Natural killer cell (primary cell): Measurements from ENCODE around the gene UBA3. TPM values are rescaled to one million over a fixed set of nuclear protein-coding genes. Genes with fewer than 3 reads are reported as not detected.

Source experiments
- ATAC-seq, 3 donors: fragments of 150-1000 bp in 2 of 3; fragments of 200-7000 bp in 1 of 3; cut with Tn5 transposase; 1 replicate in 1 of 3; 2 replicates in 2 of 3; pipeline ENCODE4 v1.10.0; 2021; ENCODE audit warnings: mild to moderate bottlenecking in 2 of 3, moderate library complexity in 2 of 3
- DNase-seq, 2 donors: peaks; one replicate each; pipeline versions ENCODE4 v3.0.0 to v3.0.0-alpha.2; 2013 to 2021; ENCODE audit warnings: mixed read lengths in 1 of 2
- H3K27ac ChIP-seq: one replicate; pipeline ENCODE4 v1.5.1; 2013; ENCODE audit warnings: mild to moderate bottlenecking, low read length
- H3K27me3 ChIP-seq: one replicate; pipeline ENCODE4 v1.6.1; 2013; ENCODE audit warnings: low read length; ENCODE audit not compliant: control insufficient read depth, insufficient read depth
- H3K36me3 ChIP-seq: one replicate; pipeline ENCODE4 v1.6.1; 2013; ENCODE audit warnings: low read length; ENCODE audit not compliant: control insufficient read depth, insufficient read depth
- H3K4me1 ChIP-seq: one replicate; pipeline ENCODE4 v1.6.1; 2013; ENCODE audit warnings: low read length; ENCODE audit not compliant: control insufficient read depth, insufficient read depth
- H3K4me3 ChIP-seq: one replicate; pipeline ENCODE4 v1.5.1; 2013; ENCODE audit warnings: low read length
- H3K9me3 ChIP-seq: one replicate; pipeline ENCODE4 v1.6.1; 2013; ENCODE audit warnings: low read length; ENCODE audit not compliant: control insufficient read depth, insufficient read depth
- H3K27ac Mint-ChIP-seq, 2 donors: one replicate each; pipeline ENCODE4 v1.8.0; 2022; ENCODE audit warnings: mild to moderate bottlenecking in 2 of 2, mixed read lengths in 2 of 2, moderate library complexity in 1 of 2
- H3K27me3 Mint-ChIP-seq, 2 donors: one replicate each; pipeline ENCODE4 v1.8.0; 2022; ENCODE audit warnings: low read depth in 2 of 2, mixed read lengths in 2 of 2
- H3K36me3 Mint-ChIP-seq: one replicate; pipeline ENCODE4 v1.8.0; 2022; ENCODE audit warnings: mixed read lengths
- H3K4me1 Mint-ChIP-seq, 2 donors: one replicate each; pipeline ENCODE4 v1.8.0; 2022; ENCODE audit warnings: mixed read lengths in 2 of 2
- H3K4me3 Mint-ChIP-seq: one replicate; pipeline ENCODE4 v1.8.0; 2022; ENCODE audit warnings: mild to moderate bottlenecking, moderate library complexity, mixed read lengths
- H3K9me3 Mint-ChIP-seq, 2 donors: one replicate each; pipeline ENCODE4 v1.8.0; 2022; ENCODE audit warnings: mixed read lengths in 2 of 2
- WGBS: methylation state at CpG from one replicate; pipeline ENCODE4 v1.1.7; 2013; ENCODE audit warnings: missing lambda C conversion rate; ENCODE audit not compliant: insufficient coverage; 5-methylcytosine and 5-hydroxymethylcytosine counted together
- intact Hi-C: fragments of 100-400 bp; cut with micrococcal nuclease; formaldehyde crosslinking; loops from one replicate; pipeline ENCODE4 v1.14.2; 2022
- total RNA-seq, 4 donors: library from RNA; stranded (reverse); fragments of 120-200 nt in 1 of 4; gene quantifications; one replicate each; pipeline versions ENCODE4 v1.2.3 to v1.2.4, GENCODE V29; 2013 to 2022
- TF ChIP-seq, protein P1 (sequence below): fragments of 200-600 bp; IDR thresholded peaks from one replicate; pipeline ENCODE4 v1.8.0; 2022; ENCODE audit warnings: antibody characterized with exemption

Gene UBA3
- total RNA-seq, 3 donors from 2014 or later (not counting 1 experiment from before 2014, with no cell fraction given), result 72.0 to 87.7 (median 72.8) TPM

DNA sequence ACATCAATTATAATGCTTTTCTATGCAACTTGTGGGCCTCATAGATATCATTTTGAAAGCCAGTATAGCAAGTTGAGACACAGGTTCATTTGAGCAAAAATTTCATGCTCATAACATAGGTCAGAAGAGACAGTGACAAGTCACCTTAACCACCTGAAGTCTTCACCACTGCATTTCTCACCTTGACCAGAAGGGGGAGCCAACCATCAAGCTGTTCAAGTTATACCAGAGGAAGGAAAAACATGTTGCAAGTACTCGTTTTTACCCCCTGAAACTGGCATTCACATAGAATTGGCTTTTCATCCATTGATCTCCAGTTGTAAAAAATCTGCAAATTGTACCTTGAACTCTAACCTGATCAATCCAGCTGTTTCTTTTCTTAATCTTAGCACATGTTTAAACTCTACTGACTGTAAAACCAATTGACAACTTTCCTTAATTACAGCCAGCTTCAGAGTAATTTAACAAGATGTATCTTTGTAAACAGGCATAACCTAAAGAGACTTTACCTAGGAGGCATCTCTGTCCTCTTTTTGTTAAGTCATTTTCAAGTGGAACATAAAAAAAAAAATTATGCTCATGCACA lies 40.8 kb upstream of the UBA3 start:
- DNase-seq (peak; percentile 58 to 92), ATAC-seq (peak; percentile 84 to 88 (median 87))
- WGBS, result 0% methylated on average over 1 of the region's 1 CpG
- Mint-ChIP-seq H3K27ac (no peak overlapping the region), H3K4me1 (peaks cover 0 to 5% of the 10 kb centered on the region in 2 donors), H3K4me3 (no peak overlapping the region), H3K27me3 (peaks cover 0 to 3% of the 10 kb centered on the region in 2 donors), H3K36me3 (no peaks in the 10 kb centered on the region), H3K9me3 (no peaks in the 10 kb centered on the region)
- Histone ChIP-seq H3K9me3 (no peaks in the 10 kb centered on the region), H3K27me3 (no peaks in the 10 kb centered on the region), H3K4me1 (no peaks in the 10 kb centered on the region), H3K36me3 (no peaks in the 10 kb centered on the region), H3K4me3 (no peak overlapping the region), H3K27ac (no peak overlapping the region)
- TF ChIP-seq, protein P1, sequence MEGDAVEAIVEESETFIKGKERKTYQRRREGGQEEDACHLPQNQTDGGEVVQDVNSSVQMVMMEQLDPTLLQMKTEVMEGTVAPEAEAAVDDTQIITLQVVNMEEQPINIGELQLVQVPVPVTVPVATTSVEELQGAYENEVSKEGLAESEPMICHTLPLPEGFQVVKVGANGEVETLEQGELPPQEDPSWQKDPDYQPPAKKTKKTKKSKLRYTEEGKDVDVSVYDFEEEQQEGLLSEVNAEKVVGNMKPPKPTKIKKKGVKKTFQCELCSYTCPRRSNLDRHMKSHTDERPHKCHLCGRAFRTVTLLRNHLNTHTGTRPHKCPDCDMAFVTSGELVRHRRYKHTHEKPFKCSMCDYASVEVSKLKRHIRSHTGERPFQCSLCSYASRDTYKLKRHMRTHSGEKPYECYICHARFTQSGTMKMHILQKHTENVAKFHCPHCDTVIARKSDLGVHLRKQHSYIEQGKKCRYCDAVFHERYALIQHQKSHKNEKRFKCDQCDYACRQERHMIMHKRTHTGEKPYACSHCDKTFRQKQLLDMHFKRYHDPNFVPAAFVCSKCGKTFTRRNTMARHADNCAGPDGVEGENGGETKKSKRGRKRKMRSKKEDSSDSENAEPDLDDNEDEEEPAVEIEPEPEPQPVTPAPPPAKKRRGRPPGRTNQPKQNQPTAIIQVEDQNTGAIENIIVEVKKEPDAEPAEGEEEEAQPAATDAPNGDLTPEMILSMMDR, result peak; percentile 94
- intact Hi-C loops, result loop anchor here (1.0 kb wide), 2 partner anchors 185 to 304 kb away; no protein-coding TSS in a partner anchor

DNA sequence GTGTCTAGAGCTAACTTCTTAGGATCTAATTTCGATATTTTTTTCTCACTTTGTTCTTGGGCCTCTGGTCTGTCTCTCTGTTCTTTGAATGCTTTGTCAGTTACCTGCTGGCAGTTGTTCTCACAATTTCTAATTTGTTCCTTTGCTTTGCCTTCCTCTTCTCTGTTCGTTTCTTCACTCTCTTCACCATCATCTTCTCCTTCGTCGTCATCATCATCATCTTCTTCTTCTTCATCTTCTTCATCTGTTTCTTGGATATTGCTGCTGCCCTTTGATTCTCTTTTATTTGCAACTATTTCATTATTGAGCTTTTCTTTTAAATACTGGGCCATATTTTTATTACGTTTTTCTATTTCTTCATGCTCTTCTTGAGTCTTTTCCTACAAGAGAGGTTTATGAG lies 39.5 kb upstream of the UBA3 start:
- intact Hi-C loops, result no loop called here
- Histone ChIP-seq H3K36me3 (no peaks in the 10 kb centered on the region), H3K4me3 (no peak overlapping the region), H3K9me3 (no peaks in the 10 kb centered on the region), H3K27me3 (no peaks in the 10 kb centered on the region), H3K4me1 (no peaks in the 10 kb centered on the region), H3K27ac (no peak overlapping the region)
- Mint-ChIP-seq H3K4me1 (peaks cover 0 to 5% of the 10 kb centered on the region in 2 donors), H3K27ac (no peak overlapping the region), H3K36me3 (no peaks in the 10 kb centered on the region), H3K27me3 (no peaks in the 10 kb centered on the region), H3K4me3 (no peak overlapping the region), H3K9me3 (no peaks in the 10 kb centered on the region)
- DNase-seq (no peak), ATAC-seq (no peak)
- WGBS, result 90% methylated on average over 4 of the region's 5 CpGs
- TF ChIP-seq, protein P1, result no peak

DNA sequence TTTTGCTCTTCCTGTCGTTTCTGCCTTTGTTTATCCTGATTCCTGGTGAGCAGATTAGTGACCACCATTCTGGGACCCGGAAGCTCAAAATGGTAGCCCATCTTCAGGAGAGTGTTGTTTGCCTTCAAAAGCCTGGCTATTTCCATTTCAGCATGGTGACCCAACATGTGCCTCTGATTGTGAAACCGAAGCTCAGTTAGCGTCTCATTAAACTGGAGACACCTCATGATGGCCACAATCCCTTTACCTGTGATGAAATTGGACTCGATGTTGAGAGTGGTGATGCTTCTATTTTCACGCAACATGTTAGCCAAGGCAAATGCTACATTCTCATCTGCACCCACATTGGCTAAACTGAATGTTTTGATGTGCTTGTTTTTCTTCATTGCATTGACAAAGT lies 39.0 kb upstream of the UBA3 start:
- no peak overlapping the region for H3K27ac Mint-ChIP-seq
- TF ChIP-seq, protein P1, result no peak
- H3K4me1 ChIP-seq, result no peaks in the 10 kb centered on the region

DNA sequence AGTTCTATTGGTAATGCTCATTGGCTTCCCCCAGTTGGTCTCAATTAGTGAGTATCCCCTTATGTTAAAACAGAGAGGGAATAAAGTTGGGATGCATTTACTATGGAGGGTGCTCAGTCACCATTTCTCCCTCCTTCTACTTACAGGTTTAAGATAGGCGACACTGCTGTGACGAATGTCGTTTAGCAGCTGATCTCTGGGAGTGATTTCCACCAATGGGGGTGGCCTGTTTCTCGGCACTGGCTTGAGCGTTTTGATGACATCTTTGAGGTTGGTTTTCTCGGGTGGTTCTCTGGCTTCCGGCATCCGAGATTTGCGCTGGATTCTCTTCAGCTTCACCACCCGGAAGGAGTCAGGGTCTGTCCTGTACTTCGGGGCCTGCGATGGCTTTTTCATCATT lies 38.4 kb upstream of the UBA3 start:
- no peak overlapping the region for H3K4me3 Mint-ChIP-seq
- H3K4me1 ChIP-seq, result no peaks in the 10 kb centered on the region
- no peaks in the 10 kb centered on the region for H3K36me3 Mint-ChIP-seq
- no peak for DNase-seq
- 96% methylated on average over 12 of the region's 12 CpGs for WGBS
- no peak overlapping the region for H3K4me3 ChIP-seq
- peaks cover 0 to 5% of the 10 kb centered on the region in 2 donors for H3K4me1 Mint-ChIP-seq
- H3K27me3 ChIP-seq, result no peaks in the 10 kb centered on the region
- ATAC-seq, result no peak
- intact Hi-C loops, result no loop called here
- H3K9me3 Mint-ChIP-seq, result no peaks in the 10 kb centered on the region
- no peak overlapping the region for H3K27ac Mint-ChIP-seq
- no peaks in the 10 kb centered on the region for H3K9me3 ChIP-seq
- TF ChIP-seq, protein P1, result no peak
- H3K27me3 Mint-ChIP-seq, result no peaks in the 10 kb centered on the region
- H3K27ac ChIP-seq, result no peak overlapping the region
- no peaks in the 10 kb centered on the region for H3K36me3 ChIP-seq

More for the DNA sequence above, 39.0 kb upstream of the UBA3 start:
- H3K27me3 Mint-ChIP-seq, result no peaks in the 10 kb centered on the region
- no peak for ATAC-seq
- no peaks in the 10 kb centered on the region for H3K27me3 ChIP-seq
- WGBS, result 91% methylated on average over 6 of the region's 6 CpGs
- H3K4me3 Mint-ChIP-seq, result no peak overlapping the region
- DNase-seq, result no peak
- H3K4me3 ChIP-seq, result no peak overlapping the region
- no peaks in the 10 kb centered on the region for H3K36me3 Mint-ChIP-seq
- H3K9me3 Mint-ChIP-seq, result no peaks in the 10 kb centered on the region
- no peaks in the 10 kb centered on the region for H3K36me3 ChIP-seq
- H3K9me3 ChIP-seq, result no peaks in the 10 kb centered on the region
- peaks cover 0 to 5% of the 10 kb centered on the region in 2 donors for H3K4me1 Mint-ChIP-seq
- intact Hi-C loops, result no loop called here
- no peak overlapping the region for H3K27ac ChIP-seq
